SK-N-SH (cell line): Measurements from ENCODE around the gene DNAJC15. TPM values are rescaled to one million over a fixed set of nuclear protein-coding genes. Genes with fewer than 3 reads are reported as not detected.

Experiments
- CTCF ChIA-PET: fragments of 300-600, 350-600 bp; formaldehyde crosslinking; extraction: SDS; loops from one replicate; lab custom pipeline; 2021; lab: Yijun Ruan, JAX
- POLR2A ChIA-PET: fragments of 350-600 bp; sonication (Branson Sonifier 250); formaldehyde crosslinking; extraction: SDS; loops from one replicate; lab custom pipeline; 2020; ENCODE audit warnings: antibody characterized with exemption, inconsistent platforms; lab: Yijun Ruan, JAX
- DNase-seq: peaks from one replicate; pipeline ENCODE4 v3.0.0; 2012
- H2AFZ ChIP-seq: fragments of 200-600 bp; sonication (generic); 2 replicates; pipeline ENCODE4 v1.8.1; 2016; ENCODE audit warnings: antibody characterized with exemption, mild to moderate bottlenecking, low read depth
- H3F3A ChIP-seq: fragments of 200-600 bp; sonication (generic); replicated peaks from 2 replicates; pipeline ENCODE3; 2016; ENCODE audit warnings: antibody characterized with exemption, mild to moderate bottlenecking; ENCODE audit not compliant: insufficient read depth
- H3K27ac ChIP-seq, 2 experiments: fragments of 200-500 bp in 1 of 2; fragments of 200-600 bp in 1 of 2; sonication (Bioruptor generic) in 1 of 2; sonication (generic), shearing (Covaris generic) in 1 of 2; 2 replicates each; pipeline versions ENCODE4 v1.5.1 to v1.6.1; 2014 to 2016; ENCODE audit warnings: low read depth in 2 of 2, inconsistent platforms in 1 of 2, low read length in 1 of 2, mild to moderate bottlenecking in 1 of 2, mixed read lengths in 1 of 2
- H3K27me3 ChIP-seq: fragments of 200-600 bp; sonication (generic), shearing (Covaris generic); 2 replicates; pipeline ENCODE4 v1.6.1; 2016; ENCODE audit warnings: mixed run types; ENCODE audit not compliant: insufficient read depth
- H3K36me3 ChIP-seq, 2 experiments: fragments of 200-500 bp in 1 of 2; fragments of 200-600 bp in 1 of 2; sonication (Bioruptor generic) in 1 of 2; sonication (generic) in 1 of 2; replicated peaks in 1 of 2; 2 replicates each; pipeline versions ENCODE3 to v1.5.1; 2014 to 2016; ENCODE audit warnings: low read length in 1 of 2, mild to moderate bottlenecking in 1 of 2; ENCODE audit not compliant: insufficient read depth in 2 of 2, control insufficient read depth in 1 of 2
- H3K4me1 ChIP-seq, 2 experiments: fragments of 200-500 bp in 1 of 2; fragments of 200-600 bp in 1 of 2; sonication (Bioruptor generic) in 1 of 2; sonication (generic), shearing (Covaris generic) in 1 of 2; 2 replicates each; pipeline versions ENCODE4 v1.5.1 to v1.6.1; 2014 to 2016; ENCODE audit warnings: low read depth in 1 of 2, low read length in 1 of 2, mixed run types in 1 of 2; ENCODE audit not compliant: insufficient read depth in 2 of 2, control insufficient read depth in 1 of 2
- H3K4me2 ChIP-seq: fragments of 200-600 bp; sonication (generic), shearing (Covaris generic); 2 replicates; pipeline ENCODE4 v1.6.1; 2017; ENCODE audit warnings: mixed run types
- H3K4me3 ChIP-seq, 2 experiments: fragments of 200-500 bp in 1 of 2; fragments of 200-600 bp in 1 of 2; sonication (Bioruptor generic) in 1 of 2; sonication (generic), shearing (Covaris generic) in 1 of 2; 2 replicates each; pipeline versions ENCODE4 v1.5.1 to v1.8.1; 2014 to 2016; ENCODE audit warnings: low read depth in 2 of 2, inconsistent platforms in 1 of 2, low read length in 1 of 2, mild to moderate bottlenecking in 1 of 2, mixed read lengths in 1 of 2, moderate library complexity in 1 of 2
- H3K79me2 ChIP-seq: fragments of 200-600 bp; sonication (generic); 2 replicates; pipeline ENCODE4 v1.8.1; 2017; ENCODE audit warnings: mild to moderate bottlenecking; ENCODE audit not compliant: insufficient read depth
- H3K9ac ChIP-seq: fragments of 200-600 bp; sonication (generic); 2 replicates; pipeline ENCODE4 v1.6.1; 2017; ENCODE audit warnings: mixed run types
- H3K9me2 ChIP-seq: fragments of 200-600 bp; sonication (generic); 2 replicates; pipeline ENCODE4 v1.6.1; 2017; ENCODE audit warnings: mixed run types
- H3K9me3 ChIP-seq: fragments of 200-600 bp; sonication (generic); 2 replicates; pipeline ENCODE4 v1.6.1; 2017; ENCODE audit warnings: mixed run types, mild to moderate bottlenecking, moderate library complexity
- H4K20me1 ChIP-seq: fragments of 200-600 bp; sonication (generic); 2 replicates; pipeline ENCODE4 v1.6.1; 2017; ENCODE audit warnings: mild to moderate bottlenecking, mixed run types; ENCODE audit not compliant: insufficient read depth
- ELF1 ChIP-seq: IDR thresholded peaks from 2 replicates; pipeline ENCODE4 v1.4.0; 2012
- EP300 ChIP-seq, 2 experiments: IDR thresholded peaks; 2 replicates each; pipeline versions ENCODE4 v1.4.0 to v1.6.1; 2012; ENCODE audit warnings: borderline replicate concordance in 1 of 2, low read depth in 1 of 2, low read length in 1 of 2
- EZH2phosphoT487 ChIP-seq: fragments of 200-600 bp; sonication (generic); IDR thresholded peaks from 2 replicates; pipeline ENCODE4 v1.6.1; 2017; ENCODE audit warnings: low read depth, mixed run types, mild to moderate bottlenecking, antibody characterized with exemption, moderate library complexity, borderline replicate concordance
- FOSL2 ChIP-seq: IDR thresholded peaks from 2 replicates; pipeline ENCODE4 v1.4.0; 2012; ENCODE audit warnings: low read depth, mild to moderate bottlenecking, moderate library complexity, borderline replicate concordance
- FOXJ3 ChIP-seq: sonication (generic); formaldehyde crosslinking; IDR thresholded peaks from 2 replicates; pipeline ENCODE4 v1.5.1; 2020; ENCODE audit warnings: mild to moderate bottlenecking, missing genetic modification reagents
- FOXM1 ChIP-seq: IDR thresholded peaks from 2 replicates; pipeline ENCODE4 v1.4.0; 2012; ENCODE audit warnings: low read depth, mild to moderate bottlenecking
- GABPA ChIP-seq: IDR thresholded peaks from 2 replicates; pipeline ENCODE4 v1.4.0; 2012; ENCODE audit warnings: low read depth, mild to moderate bottlenecking
- MXI1 ChIP-seq: IDR thresholded peaks from 2 replicates; pipeline ENCODE4 v1.6.1; 2012; ENCODE audit warnings: mild to moderate bottlenecking, low read depth, low read length, improper control_type of control experiment
- NRF1 ChIP-seq: IDR thresholded peaks from 2 replicates; pipeline ENCODE4 v1.6.1; 2012; ENCODE audit warnings: low read depth, mild to moderate bottlenecking, low read length
- RAD21 ChIP-seq: IDR thresholded peaks from 2 replicates; pipeline ENCODE4 v1.6.1; 2012; ENCODE audit warnings: mild to moderate bottlenecking, low read length
- RCOR1 ChIP-seq: fragments of 150-350 bp; IDR thresholded peaks from 2 replicates; pipeline ENCODE4 v1.6.1; 2017; ENCODE audit warnings: antibody characterized with exemption, low read length
- SMC3 ChIP-seq: IDR thresholded peaks from 2 replicates; pipeline ENCODE4 v1.6.1; 2012; ENCODE audit warnings: low read depth, low read length, improper control_type of control experiment
- WGBS: methylation state at CpG from one replicate; pipeline ENCODE4 v1.1.6; 2017; ENCODE audit warnings: low lambda C conversion rate; 5-methylcytosine and 5-hydroxymethylcytosine counted together
- polyA plus RNA-seq, 3 experiments: library from polyadenylated mRNA; depleted of rRNA; stranded (reverse); fragments of >200 nt; gene quantifications; 2 replicates each; pipeline ENCODE4 v1.2.3, GENCODE V29; 2012
- TF ChIP-seq, protein P1 (sequence below): IDR thresholded peaks from 2 replicates; pipeline ENCODE4 v1.4.0; 2012; ENCODE audit warnings: low read depth, borderline replicate concordance
- TF ChIP-seq, protein P2 (sequence below): IDR thresholded peaks from 2 replicates; pipeline ENCODE4 v1.4.0; 2012; ENCODE audit warnings: low read depth, borderline replicate concordance
- TF ChIP-seq, protein P3 (sequence below): fragments of 150-350 bp; IDR thresholded peaks from 2 replicates; pipeline ENCODE4 v1.6.1; 2016; ENCODE audit warnings: mild to moderate bottlenecking, low read depth, low read length
- TF ChIP-seq, protein P4 (sequence below): IDR thresholded peaks from 2 replicates; pipeline ENCODE4; 2012
- TF ChIP-seq, protein P5 (sequence below): fragments of 150-350 bp; IDR thresholded peaks from 2 replicates; pipeline ENCODE4 v1.6.1; 2017; ENCODE audit warnings: antibody characterized with exemption, low read length, low read depth, borderline replicate concordance

DNAJC15 gene
- polyA plus RNA-seq, 1 of the 3 experiments (the other 2 are of a cell fraction) = 18.4 TPM

DNA sequence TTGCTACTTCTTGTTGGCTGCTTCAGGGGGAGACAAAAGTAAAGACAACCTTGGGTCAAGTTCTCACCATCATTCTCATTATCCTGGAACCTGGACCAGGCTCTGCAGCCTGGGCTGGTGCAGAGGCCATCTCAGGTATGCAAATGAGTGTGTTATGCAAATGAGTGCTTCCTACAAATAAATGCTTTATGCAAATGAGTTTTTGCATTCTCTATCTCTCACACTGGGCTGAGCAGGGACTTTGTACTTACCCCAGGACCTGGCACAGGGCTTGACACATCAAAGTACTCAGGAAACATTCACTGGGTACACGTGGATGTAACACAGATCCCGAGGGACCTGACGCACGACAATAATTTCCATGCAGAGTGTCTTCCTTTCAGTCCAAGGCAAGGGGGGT is 103.0 kb downstream of the DNAJC15 start:
- TF ChIP-seq, protein P1, sequence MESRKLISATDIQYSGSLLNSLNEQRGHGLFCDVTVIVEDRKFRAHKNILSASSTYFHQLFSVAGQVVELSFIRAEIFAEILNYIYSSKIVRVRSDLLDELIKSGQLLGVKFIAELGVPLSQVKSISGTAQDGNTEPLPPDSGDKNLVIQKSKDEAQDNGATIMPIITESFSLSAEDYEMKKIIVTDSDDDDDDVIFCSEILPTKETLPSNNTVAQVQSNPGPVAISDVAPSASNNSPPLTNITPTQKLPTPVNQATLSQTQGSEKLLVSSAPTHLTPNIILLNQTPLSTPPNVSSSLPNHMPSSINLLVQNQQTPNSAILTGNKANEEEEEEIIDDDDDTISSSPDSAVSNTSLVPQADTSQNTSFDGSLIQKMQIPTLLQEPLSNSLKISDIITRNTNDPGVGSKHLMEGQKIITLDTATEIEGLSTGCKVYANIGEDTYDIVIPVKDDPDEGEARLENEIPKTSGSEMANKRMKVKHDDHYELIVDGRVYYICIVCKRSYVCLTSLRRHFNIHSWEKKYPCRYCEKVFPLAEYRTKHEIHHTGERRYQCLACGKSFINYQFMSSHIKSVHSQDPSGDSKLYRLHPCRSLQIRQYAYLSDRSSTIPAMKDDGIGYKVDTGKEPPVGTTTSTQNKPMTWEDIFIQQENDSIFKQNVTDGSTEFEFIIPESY = no peak
- no peak for TF ChIP-seq RCOR1
- no peak for TF ChIP-seq RAD21
- TF ChIP-seq EP300 (IDR thresholded peaks at IDR 0.05; ENCODE audit: borderline replicate concordance in 1 of 2, low read depth in 1 of 2, low read length in 1 of 2) = no peak
- TF ChIP-seq, protein P2, sequence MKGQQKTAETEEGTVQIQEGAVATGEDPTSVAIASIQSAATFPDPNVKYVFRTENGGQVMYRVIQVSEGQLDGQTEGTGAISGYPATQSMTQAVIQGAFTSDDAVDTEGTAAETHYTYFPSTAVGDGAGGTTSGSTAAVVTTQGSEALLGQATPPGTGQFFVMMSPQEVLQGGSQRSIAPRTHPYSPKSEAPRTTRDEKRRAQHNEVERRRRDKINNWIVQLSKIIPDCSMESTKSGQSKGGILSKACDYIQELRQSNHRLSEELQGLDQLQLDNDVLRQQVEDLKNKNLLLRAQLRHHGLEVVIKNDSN = no peak
- TF ChIP-seq FOXM1 = no peak
- TF ChIP-seq GABPA = no peak
- TF ChIP-seq EZH2phosphoT487 = no peak
- no peak for TF ChIP-seq MXI1
- TF ChIP-seq, protein P3, sequence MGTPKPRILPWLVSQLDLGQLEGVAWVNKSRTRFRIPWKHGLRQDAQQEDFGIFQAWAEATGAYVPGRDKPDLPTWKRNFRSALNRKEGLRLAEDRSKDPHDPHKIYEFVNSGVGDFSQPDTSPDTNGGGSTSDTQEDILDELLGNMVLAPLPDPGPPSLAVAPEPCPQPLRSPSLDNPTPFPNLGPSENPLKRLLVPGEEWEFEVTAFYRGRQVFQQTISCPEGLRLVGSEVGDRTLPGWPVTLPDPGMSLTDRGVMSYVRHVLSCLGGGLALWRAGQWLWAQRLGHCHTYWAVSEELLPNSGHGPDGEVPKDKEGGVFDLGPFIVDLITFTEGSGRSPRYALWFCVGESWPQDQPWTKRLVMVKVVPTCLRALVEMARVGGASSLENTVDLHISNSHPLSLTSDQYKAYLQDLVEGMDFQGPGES = no peak
- TF ChIP-seq NRF1 = no peak
- no peak for TF ChIP-seq SMC3
- no peak for TF ChIP-seq FOXJ3 (CRISPR knock-in tag)
- TF ChIP-seq FOSL2 = no peak
- no peak for TF ChIP-seq ELF1
- TF ChIP-seq, protein P4, sequence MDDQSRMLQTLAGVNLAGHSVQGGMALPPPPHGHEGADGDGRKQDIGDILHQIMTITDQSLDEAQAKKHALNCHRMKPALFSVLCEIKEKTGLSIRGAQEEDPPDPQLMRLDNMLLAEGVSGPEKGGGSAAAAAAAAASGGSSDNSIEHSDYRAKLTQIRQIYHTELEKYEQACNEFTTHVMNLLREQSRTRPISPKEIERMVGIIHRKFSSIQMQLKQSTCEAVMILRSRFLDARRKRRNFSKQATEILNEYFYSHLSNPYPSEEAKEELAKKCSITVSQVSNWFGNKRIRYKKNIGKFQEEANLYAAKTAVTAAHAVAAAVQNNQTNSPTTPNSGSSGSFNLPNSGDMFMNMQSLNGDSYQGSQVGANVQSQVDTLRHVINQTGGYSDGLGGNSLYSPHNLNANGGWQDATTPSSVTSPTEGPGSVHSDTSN = no peak
- TF ChIP-seq, protein P5, sequence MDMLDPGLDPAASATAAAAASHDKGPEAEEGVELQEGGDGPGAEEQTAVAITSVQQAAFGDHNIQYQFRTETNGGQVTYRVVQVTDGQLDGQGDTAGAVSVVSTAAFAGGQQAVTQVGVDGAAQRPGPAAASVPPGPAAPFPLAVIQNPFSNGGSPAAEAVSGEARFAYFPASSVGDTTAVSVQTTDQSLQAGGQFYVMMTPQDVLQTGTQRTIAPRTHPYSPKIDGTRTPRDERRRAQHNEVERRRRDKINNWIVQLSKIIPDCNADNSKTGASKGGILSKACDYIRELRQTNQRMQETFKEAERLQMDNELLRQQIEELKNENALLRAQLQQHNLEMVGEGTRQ = no peak
- Histone ChIP-seq H3K9me3 (no peaks in the 10 kb centered on the region), H4K20me1 (no peaks in the 10 kb centered on the region), H3K9me2 (no peaks in the 10 kb centered on the region), H3K27me3 (no peaks in the 10 kb centered on the region), H3K27ac (no peak overlapping the region), H3K9ac (no peak overlapping the region), H3K4me3 (no peak overlapping the region), H3F3A (no peaks in the 10 kb centered on the region), H2AFZ (no peak overlapping the region), H3K36me3 (no peaks in the 10 kb centered on the region), H3K4me1 (peaks cover 0 to 22% of the 10 kb centered on the region in 2 experiments; a peak in 2 of 4 replicates), H3K79me2 (no peaks in the 10 kb centered on the region), H3K4me2 (no peak overlapping the region)
- CTCF ChIA-PET = interaction anchor here (1.2 kb wide), 1 partner anchor 41 kb away, joined by 5 read pairs; no protein-coding TSS in a partner anchor
- 95% methylated on average over 4 of the region's 4 CpGs for WGBS
- no peak for DNase-seq
- POLR2A ChIA-PET = no interaction called here
